GM19455 (cell line): ENCODE data around the gene NPC2.

Experiments
- ATAC-seq: cut with Tn5 transposase; IDR thresholded peaks from one replicate; pipeline ENCODE4 v1.9.1; 2021; ENCODE audit not compliant: unreplicated experiment

The NPC2 gene

GRCh38 chr14:74519316-74520074 lies 26.4 kb upstream of the NPC2 start:
- ATAC-seq = no peak

GRCh38 chr14:74518221-74518620 lies 25.1 kb upstream of the NPC2 start:
- ATAC-seq = no peak

GRCh38 chr14:74517731-74518130 lies 24.6 kb upstream of the NPC2 start:
- no peak for ATAC-seq

GRCh38 chr14:74516451-74517160 lies 23.5 kb upstream of the NPC2 start:
- no peak for ATAC-seq

- ATAC-seq = no peak
Measured at GRCh38 chr14:74515891-74516412, 22.8 kb upstream of the NPC2 start.

- no peak for ATAC-seq
Measured at GRCh38 chr14:74514471-74514941, 21.4 kb upstream of the NPC2 start.

GRCh38 chr14:74511966-74512830 lies 19.1 kb upstream of the NPC2 start:
- ATAC-seq = no peak

GRCh38 chr14:74510959-74511409 lies 17.9 kb upstream of the NPC2 start:
- ATAC-seq = no peak

GRCh38 chr14:74510223-74510931 lies 17.3 kb upstream of the NPC2 start:
- no peak for ATAC-seq

GRCh38 chr14:74509587-74510222 lies 16.6 kb upstream of the NPC2 start:
- no peak for ATAC-seq

GRCh38 chr14:74508844-74509428 lies 15.8 kb upstream of the NPC2 start:
- ATAC-seq = no peak

GRCh38 chr14:74508292-74508731 lies 15.2 kb upstream of the NPC2 start:
- no peak for ATAC-seq

GRCh38 chr14:74507840-74508239 lies 14.7 kb upstream of the NPC2 start:
- ATAC-seq = no peak

GRCh38 chr14:74507085-74507484 lies 14.0 kb upstream of the NPC2 start:
- ATAC-seq = no peak

- ATAC-seq = no peak
Measured at GRCh38 chr14:74506411-74506851, 13.3 kb upstream of the NPC2 start.

- no peak for ATAC-seq
Measured at GRCh38 chr14:74505831-74506230, 12.7 kb upstream of the NPC2 start.

GRCh38 chr14:74504874-74505720 lies 12.0 kb upstream of the NPC2 start:
- no peak for ATAC-seq

- no peak for ATAC-seq
Measured at GRCh38 chr14:74504412-74504811, 11.3 kb upstream of the NPC2 start.

GRCh38 chr14:74503938-74504335 lies 10.8 kb upstream of the NPC2 start:
- ATAC-seq = no peak
